GM18870 (cell line): ENCODE data around the gene KRT82.
"Not testable (repeated sequence)": the region's sequence is repeated elsewhere in the genome, so short reads cannot be mapped to it uniquely, and the experiment has no call there.

Experiments
- ATAC-seq: cut with Tn5 transposase; IDR thresholded peaks from one replicate; pipeline ENCODE4 v1.9.1; 2021; ENCODE audit warnings: moderate library complexity; ENCODE audit not compliant: unreplicated experiment

Gene KRT82

GRCh38 chr12:52346593-52346992 is 59.5 kb downstream of the KRT82 start:
- no peak for ATAC-seq

- ATAC-seq = not testable (repeated sequence)
Measured at GRCh38 chr12:52345041-52345440, 61.1 kb downstream of the KRT82 start.

- no peak for ATAC-seq
Measured at GRCh38 chr12:52344111-52344510, 62.0 kb downstream of the KRT82 start.
